ENCODE results near the gene RBM4B. TPM values are rescaled to one million over a fixed set of nuclear protein-coding genes. Genes with fewer than 3 reads are reported as not detected.

RBM4B gene
- total and polyA plus RNA-seq, 2 donors from 2014 or later: 18.2 to 20.8 TPM

- DNase-seq (no peak), FAIRE-seq (no peak)
- Histone ChIP-seq H3K27ac (ENCODE audit: low read depth in 2 of 2, low read length in 2 of 2) (no peak overlapping the region), H3K9ac (ENCODE audit: low read length in 3 of 3) (no peak overlapping the region), H3K27me3 (ENCODE audit: control insufficient read depth, insufficient read depth, low read length) (no peaks in the 10 kb centered on the region), H3K36me3 (ENCODE audit: control insufficient read depth in 2 of 3, insufficient read depth in 3 of 3, low read length in 3 of 3) (peaks cover 3 to 21% (median 13%) of the 10 kb centered on the region in 3 donors), H3K4me3 (ENCODE audit: low read length in 3 of 3) (no peak overlapping the region), H3K4me1 (ENCODE audit: control insufficient read depth in 2 of 3, insufficient read depth in 2 of 3, low read depth in 1 of 3, low read length in 3 of 3) (no peaks in the 10 kb centered on the region), H3K9me3 (ENCODE audit: control insufficient read depth in 2 of 3, insufficient read depth in 1 of 3, low read length in 3 of 3) (no peaks in the 10 kb centered on the region)
- TF ChIP-seq CTCF (IDR thresholded peaks at IDR 0.05; ENCODE audit: borderline replicate concordance, extremely low read depth, insufficient read depth): no peak
- intact Hi-C loops (cut with DNase I): no loop called here
Measured at GRCh38 chr11:66663741-66664296, 13.9 kb downstream of the RBM4B start.

DNA sequence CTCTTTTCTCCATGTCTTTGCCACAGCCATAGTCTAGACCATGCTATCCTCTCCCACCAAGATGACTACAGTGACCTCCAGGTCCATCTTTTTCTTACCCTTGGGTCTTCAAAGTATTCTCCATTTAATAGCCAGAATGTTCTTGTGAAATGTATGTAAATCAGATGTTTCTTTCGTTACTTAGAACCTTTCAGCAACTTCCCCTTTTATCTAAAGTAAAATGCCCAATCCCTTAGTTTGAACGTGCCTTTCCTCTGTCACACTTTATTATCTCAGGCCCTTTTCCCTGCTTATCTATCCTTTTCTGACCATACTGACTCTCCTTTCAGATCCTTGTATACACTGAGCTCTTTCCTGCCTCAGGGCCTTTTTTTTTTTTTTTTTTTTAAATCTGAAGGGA lies 17.9 kb downstream of the RBM4B start:
- H3K27me3 ChIP-seq (ENCODE audit: control insufficient read depth, insufficient read depth, low read length): no peaks in the 10 kb centered on the region
- no peak for DNase-seq
- intact Hi-C loops (cut with DNase I): no loop called here
- H3K9me3 ChIP-seq (ENCODE audit: control insufficient read depth in 2 of 3, insufficient read depth in 1 of 3, low read length in 3 of 3): no peaks in the 10 kb centered on the region
- H3K4me1 ChIP-seq (ENCODE audit: control insufficient read depth in 2 of 3, insufficient read depth in 2 of 3, low read depth in 1 of 3, low read length in 3 of 3): no peaks in the 10 kb centered on the region
- H3K9ac ChIP-seq (ENCODE audit: low read length in 3 of 3): no peak overlapping the region
- no peak overlapping the region for H3K4me3 ChIP-seq (ENCODE audit: low read length in 3 of 3)
- TF ChIP-seq CTCF (IDR thresholded peaks at IDR 0.05; ENCODE audit: borderline replicate concordance, extremely low read depth, insufficient read depth): no peak
- H3K27ac ChIP-seq (ENCODE audit: low read depth in 2 of 2, low read length in 2 of 2): no peak overlapping the region
- peaks cover 0 to 8% (median 5%) of the 10 kb centered on the region in 3 donors for H3K36me3 ChIP-seq (ENCODE audit: control insufficient read depth in 2 of 3, insufficient read depth in 3 of 3, low read length in 3 of 3)
- FAIRE-seq: no peak

GRCh38 chr11:66653123-66653522 lies 24.6 kb downstream of the RBM4B start:
- intact Hi-C loops (cut with DNase I): no loop called here
- Histone ChIP-seq H3K36me3 (ENCODE audit: control insufficient read depth in 2 of 3, insufficient read depth in 3 of 3, low read length in 3 of 3) (peaks cover 0 to 10% (median 3%) of the 10 kb centered on the region in 3 donors), H3K27ac (ENCODE audit: low read depth in 2 of 2, low read length in 2 of 2) (no peak overlapping the region), H3K9ac (ENCODE audit: low read length in 3 of 3) (no peak overlapping the region), H3K4me1 (ENCODE audit: control insufficient read depth in 2 of 3, insufficient read depth in 2 of 3, low read depth in 1 of 3, low read length in 3 of 3) (no peaks in the 10 kb centered on the region), H3K9me3 (ENCODE audit: control insufficient read depth in 2 of 3, insufficient read depth in 1 of 3, low read length in 3 of 3) (no peaks in the 10 kb centered on the region), H3K27me3 (ENCODE audit: control insufficient read depth, insufficient read depth, low read length) (no peaks in the 10 kb centered on the region), H3K4me3 (ENCODE audit: low read length in 3 of 3) (no peak overlapping the region)
- TF ChIP-seq CTCF (IDR thresholded peaks at IDR 0.05; ENCODE audit: borderline replicate concordance, extremely low read depth, insufficient read depth): no peak
- DNase-seq (no peak), FAIRE-seq (no peak)

DNA sequence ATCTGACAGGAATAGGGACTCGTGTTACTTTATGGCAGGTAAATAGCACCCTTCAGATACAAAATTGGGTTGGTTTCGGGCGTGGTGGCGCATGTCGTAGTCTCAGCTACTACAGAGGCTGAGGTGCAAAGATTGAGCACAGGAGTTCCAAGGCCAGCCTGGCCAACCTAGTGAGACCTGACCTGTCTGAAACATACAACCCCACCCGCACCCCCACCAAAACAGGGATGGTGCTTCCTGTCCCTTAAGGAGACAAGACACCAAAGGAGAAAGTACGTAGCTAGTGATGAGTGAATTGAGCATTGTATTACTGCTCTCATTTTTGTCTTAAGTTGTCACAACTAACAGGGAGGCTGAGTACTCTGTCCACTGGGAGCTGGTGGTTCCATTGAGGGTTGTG lies 25.0 kb downstream of the RBM4B start:
- TF ChIP-seq CTCF (IDR thresholded peaks at IDR 0.05; ENCODE audit: borderline replicate concordance, extremely low read depth, insufficient read depth): no peak
- H3K36me3 ChIP-seq (ENCODE audit: control insufficient read depth in 2 of 3, insufficient read depth in 3 of 3, low read length in 3 of 3): peaks cover 0 to 10% (median 3%) of the 10 kb centered on the region in 3 donors
- DNase-seq: no peak

More for the DNA sequence above, 25.0 kb downstream of the RBM4B start:
- no peak overlapping the region for H3K9ac ChIP-seq (ENCODE audit: low read length in 3 of 3)
- intact Hi-C loops (cut with DNase I): no loop called here
- H3K27ac ChIP-seq (ENCODE audit: low read depth in 2 of 2, low read length in 2 of 2): no peak overlapping the region
- H3K27me3 ChIP-seq (ENCODE audit: control insufficient read depth, insufficient read depth, low read length): no peaks in the 10 kb centered on the region
- H3K4me1 ChIP-seq (ENCODE audit: control insufficient read depth in 2 of 3, insufficient read depth in 2 of 3, low read depth in 1 of 3, low read length in 3 of 3): no peaks in the 10 kb centered on the region
- no peaks in the 10 kb centered on the region for H3K9me3 ChIP-seq (ENCODE audit: control insufficient read depth in 2 of 3, insufficient read depth in 1 of 3, low read length in 3 of 3)
- no peak for FAIRE-seq
- no peak overlapping the region for H3K4me3 ChIP-seq (ENCODE audit: low read length in 3 of 3)

Data from kidney (tissue), 14 donors.